Limb (tissue), 2 donors: ENCODE results near the gene EPHA5.
"Not testable (repeated sequence)": the region's sequence is repeated elsewhere in the genome, so short reads cannot be mapped to it uniquely, and the experiment has no call there.

ENCODE experiments used
- DNase-seq, 2 donors: peaks; one replicate each; pipeline ENCODE4 v3.0.0-alpha.2; 2016; ENCODE audit errors: extremely low spot score in 2 of 2

The EPHA5 gene

DNA sequence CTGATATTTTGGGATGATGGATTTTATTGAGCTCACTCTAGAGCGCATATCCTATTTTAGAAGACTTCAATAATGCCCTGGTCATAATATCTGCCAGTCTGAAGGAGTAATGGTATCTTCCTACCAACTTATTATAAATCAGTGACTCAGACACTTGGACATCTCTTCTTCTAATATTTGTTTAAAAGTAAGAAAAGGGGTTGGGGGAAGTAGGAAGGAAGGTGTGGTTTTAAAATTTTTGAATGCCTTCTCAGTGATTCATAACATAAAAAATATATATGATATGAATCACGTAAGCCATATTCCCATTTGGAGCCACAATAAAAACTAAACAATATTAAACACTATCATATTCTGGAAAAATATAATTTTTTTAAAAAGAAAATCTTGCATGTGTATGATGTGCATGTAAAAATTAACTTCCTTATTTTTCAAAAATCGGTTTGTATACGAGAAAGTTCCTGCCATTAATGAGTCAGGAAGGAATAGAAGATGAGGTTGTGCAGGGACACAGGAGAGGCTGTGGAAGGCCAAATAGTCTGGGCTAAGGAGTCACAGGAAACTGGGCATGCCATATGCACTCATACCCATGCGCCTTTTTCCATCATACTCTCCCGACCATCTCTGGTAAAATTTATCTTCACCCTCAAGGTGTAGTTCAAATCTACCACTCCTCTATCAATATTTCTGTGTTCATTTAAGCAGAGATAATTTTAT lies 286.5 kb downstream of the EPHA5 start:
- no peak for DNase-seq

DNA sequence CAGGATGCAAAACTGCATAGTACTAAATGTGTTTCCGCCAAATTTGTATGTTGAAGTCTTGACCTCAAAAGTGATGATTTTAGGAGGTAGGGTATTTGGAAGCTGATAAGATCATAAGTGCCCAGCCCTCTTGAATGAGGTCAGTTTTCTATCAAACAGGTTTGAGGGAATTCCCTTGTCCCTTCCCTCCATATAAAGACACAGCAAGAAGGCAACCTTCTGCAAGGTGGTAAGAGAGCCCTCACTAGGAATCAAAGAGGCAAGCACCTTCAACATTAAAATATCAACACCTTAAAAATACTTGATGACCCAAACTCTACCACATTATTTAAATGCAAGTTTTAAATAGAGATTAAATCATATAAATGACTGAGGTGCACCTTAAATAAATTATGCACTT lies 288.6 kb downstream of the EPHA5 start:
- DNase-seq = no peak

DNA sequence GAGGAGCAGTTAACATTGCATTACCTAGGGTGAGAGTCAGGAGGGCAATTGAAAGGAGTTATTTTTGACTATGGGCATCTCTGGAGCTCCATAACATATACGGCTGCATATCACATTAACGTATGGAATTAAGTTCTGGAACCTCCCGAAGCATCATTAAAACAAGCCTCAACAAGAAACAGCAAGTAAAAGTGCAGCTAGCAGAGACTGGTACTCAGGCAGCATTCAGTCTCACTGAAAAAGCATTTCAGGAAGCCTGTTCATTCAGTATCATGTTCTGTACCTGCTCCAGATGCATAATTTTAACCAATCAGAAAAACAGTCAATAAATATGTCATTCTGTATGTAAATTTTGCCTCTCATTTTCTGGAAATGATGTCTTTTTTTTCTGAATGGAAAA lies 299.6 kb downstream of the EPHA5 start:
- no peak for DNase-seq

DNA sequence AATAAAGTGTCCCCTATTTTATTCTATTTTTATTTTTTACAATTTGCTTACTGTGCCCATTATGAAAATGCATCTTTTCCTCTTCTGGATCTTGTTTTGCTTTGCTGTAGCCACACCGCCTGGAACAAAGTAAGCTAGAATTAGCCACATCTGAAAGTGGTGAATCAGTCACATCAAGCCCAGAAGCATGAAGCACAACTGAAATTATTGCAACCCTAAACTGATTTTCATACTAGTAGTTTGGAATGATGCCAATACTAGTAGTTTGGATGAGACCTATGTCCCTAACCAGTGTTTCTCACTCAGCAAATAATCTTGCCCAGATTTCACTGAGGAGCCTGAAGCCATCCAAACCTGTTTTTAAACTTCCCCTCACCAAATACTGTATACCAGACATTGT lies 303.0 kb downstream of the EPHA5 start:
- DNase-seq = peak in 1 of 2 donors; percentile 7

DNA sequence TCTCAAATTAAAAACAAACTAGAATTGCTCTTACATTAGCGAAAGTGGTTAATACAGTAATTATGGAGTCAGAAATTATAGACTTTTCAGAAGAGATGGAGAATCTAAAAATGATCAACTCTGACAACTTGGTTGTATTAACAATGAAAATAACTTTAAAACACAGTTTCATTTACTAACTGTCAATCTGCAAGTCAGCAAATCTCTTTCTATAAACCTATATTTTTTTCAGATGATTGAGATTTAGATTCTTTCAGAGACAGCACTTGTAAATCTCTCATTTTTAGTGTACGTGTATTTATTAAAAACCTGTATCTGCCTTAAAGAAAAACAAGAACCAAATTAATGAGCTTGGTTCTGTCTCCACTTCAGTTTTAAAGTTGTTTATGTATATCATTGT lies 311.4 kb downstream of the EPHA5 start:
- DNase-seq = no peak

DNA sequence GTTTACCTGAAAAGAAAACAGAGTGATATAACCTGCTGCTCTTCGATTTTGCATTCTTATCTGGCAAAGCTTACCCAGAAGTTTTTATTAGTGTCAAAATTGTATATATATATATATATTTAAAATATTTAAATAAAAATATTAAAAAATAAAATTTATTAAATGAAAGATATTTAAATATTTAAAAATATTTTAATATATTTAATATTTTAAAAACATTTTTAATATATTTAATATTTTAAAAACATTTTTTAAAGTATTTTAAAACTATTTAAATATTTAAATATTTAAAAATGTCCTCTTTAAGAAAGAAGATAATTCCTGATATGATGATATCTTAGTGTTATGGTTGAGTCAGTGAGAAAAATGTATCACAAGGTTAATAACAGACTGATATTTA lies 317.2 kb downstream of the EPHA5 start:
- no peak for DNase-seq

DNA sequence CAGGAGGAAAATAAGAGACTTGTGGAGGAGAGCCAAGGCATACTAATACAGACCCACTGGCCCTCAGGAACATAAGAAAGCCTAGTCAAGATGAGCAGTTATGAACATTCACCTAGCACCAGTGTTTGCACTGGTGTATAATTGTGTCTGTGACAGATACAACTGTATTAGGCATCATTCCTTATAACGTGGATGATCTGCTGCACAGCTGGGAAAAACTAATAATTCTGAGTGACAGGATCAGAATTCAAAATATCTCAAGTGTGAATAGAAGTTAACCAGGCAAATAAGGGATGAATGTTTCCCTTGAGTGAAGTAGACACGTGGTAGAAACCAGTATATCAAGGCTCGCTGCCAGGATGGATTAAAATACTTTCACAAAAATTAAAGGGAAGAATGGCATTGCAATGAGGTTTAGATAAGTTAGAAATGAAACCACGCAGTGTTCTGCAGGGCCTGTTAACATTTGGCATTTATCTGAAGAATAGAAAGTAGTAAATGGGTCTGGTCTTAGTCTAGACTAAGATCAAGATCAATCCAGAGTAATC lies 325.9 kb downstream of the EPHA5 start:
- DNase-seq = peak in 1 of 2 donors; percentile 9

DNA sequence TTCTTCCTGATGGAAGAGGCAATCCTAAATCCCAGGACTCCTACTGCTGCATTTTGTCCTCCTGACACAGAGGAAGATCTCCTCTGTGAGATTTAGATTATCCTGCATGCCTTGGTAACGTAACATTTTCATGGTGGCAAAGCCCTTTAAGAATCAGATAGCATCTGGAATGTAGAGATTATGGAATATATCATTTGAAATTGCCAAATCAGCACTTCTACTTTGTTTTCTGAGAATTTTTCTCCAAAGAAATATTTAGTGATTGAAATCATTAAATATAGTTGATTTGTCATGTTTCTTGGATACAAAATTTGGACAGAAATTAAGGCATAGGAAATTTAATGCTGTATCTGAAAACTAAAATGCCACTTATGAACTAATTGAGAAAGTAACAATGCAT lies 326.9 kb downstream of the EPHA5 start:
- no peak for DNase-seq

DNA sequence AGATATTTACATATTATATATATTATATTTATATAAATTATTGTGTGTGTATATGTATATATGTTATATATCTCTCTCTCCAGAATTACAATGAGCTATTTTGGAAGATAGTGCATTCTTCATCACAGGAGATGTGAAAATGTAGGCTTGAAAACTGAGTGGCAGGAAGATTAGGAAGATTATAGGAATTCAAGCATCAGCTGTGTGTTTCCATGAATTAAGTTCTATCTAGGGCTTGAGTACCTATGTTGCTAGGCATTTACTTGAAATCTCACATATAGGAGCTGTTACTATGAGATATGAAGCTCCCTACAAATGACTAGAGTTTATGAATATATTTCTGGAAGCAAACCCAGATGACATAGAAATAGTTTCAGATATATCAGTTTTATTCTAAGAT lies 328.7 kb downstream of the EPHA5 start:
- DNase-seq = no peak

DNA sequence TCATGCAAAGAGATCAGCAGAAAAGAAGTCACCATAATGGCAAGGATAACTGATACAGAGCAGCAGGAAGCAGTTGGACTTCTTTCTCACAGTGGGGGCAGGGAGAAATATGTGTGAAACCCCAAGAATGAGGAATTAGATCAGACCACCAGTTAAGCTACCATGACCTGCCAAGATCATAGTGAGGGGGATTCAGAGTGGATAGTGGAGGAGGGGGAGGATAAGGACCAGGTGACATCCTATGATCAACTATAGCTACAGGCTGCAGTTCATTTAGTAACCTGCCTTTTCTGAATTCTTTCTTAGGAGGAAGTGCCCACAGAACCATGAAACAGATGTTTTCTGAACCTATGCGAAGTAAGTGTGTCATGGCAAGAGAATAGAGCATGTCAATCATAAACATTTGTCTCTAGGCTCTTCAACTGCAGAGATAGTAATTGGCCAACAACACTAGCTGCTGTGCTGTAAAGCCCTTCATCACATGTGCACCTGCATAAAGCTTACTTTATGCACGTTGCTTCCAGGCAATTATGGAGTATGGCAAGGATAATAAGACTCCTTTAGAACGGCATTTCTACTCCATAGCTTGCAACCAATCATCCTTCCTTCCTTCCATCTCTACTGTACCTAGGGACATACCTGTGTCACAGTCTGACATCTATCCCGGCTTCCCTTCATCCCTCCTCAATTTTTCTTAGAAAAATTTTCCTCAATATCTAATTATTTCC lies 329.7 kb downstream of the EPHA5 start:
- no peak for DNase-seq

DNA sequence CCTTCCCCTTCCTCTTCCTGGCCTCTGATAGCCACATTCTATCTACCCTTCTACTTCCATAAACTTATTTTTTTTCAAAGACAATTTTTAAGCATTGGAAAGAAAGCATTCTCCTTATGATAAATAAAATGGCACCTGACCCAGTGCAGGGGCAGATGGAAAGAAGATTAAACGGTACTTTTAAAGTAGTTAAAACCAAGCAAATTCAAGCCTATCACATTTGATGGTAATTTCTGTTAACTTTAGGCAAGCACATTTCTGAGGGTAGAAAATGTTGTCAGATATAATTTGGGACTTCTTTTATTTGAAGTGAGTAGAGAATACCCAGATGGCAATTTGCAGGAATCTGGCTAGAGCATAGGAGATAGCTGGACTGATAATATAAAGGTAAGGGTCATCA lies 332.9 kb downstream of the EPHA5 start:
- no peak for DNase-seq

DNA sequence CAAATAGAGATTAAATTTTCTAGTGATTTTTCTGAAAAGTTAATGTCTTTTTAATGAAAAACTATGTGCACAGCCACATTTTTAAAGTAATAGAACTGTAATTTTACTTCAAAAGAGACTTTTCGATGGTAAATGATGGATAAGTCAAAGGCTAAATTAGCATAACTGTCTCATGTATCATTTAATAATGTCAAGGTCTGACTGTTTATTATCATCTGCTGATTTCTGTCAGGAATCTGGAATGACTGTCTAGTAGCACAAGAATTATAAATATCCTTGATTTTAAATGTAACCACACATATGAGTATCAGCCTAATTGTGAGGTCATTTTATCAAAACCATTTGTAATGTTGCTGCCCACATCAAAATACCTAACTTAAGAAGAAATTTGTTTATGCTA lies 333.8 kb downstream of the EPHA5 start:
- no peak for DNase-seq

DNA sequence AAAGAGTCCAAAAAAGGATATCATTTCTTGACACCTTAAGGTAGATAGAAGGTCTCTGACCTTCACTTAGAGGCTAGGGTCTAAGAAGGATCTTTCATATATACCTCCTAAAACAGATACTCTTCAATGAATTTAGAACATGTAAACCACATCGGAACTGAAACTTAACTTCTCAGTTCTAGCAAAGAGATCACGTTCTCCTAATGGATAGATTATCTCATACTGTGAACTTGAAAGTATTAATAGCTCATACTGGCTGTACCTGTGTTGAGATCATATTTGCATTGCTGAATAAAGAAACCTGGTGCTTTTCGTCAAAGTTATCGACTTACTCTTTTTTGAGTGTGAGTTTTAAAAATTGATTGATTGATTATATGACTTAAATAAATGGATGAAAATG lies 353.8 kb downstream of the EPHA5 start:
- no peak for DNase-seq

DNA sequence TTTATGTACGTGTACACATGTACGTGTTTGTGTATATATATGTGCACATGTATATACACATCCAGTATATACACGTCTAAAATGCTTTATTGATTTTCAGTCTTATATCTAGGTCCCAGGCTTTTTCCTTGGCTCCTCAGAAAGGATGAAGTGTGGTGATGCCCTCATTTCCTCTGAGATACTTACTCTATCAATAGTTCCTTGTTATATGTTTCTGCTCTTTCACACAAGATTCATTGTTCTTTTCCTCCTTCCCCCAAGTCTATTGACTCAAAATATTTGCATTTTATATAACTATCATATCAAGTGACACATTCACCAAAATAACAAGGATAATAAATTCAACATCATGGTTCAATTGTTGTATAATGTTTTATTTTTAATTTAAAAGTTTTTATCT lies 359.2 kb downstream of the EPHA5 start:
- DNase-seq = no peak

DNA sequence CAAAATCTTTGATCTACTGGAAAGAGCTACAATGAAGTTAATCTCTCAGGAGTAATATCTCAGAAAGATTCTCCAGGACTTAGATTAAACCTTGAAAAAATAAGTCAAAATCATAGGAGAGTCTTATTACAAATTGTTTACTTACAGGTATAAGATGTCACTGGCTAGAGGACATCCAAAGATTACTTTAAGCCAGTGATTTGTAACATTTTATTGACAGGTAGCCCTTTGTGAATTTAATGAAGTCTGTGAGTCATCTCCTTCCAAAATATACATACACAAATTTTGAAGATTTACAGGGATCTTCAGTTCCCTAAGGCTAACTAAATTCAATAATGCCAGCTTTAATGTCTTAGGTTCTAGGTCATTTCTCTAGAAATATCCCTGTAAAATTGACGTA lies 359.7 kb downstream of the EPHA5 start:
- no peak for DNase-seq

DNA sequence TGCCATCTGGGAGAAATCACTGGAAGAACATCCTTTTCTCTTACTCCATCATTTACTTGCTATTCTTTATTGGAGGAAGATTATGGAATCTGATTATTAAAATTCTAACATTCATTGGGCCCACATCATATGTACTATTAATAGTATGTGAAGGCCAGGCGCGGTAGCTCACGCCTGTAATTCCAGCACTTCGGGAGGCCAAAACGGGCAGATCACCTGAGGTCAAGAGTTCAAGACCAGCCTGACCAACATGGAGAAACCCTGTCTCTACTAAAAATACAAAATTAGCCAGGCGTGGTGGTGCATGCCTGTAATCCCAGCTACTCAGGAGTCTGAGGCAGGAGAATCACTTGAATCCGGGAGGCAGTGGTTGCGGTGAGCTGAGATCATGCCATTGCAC lies 361.7 kb downstream of the EPHA5 start:
- DNase-seq = not testable (repeated sequence)

DNA sequence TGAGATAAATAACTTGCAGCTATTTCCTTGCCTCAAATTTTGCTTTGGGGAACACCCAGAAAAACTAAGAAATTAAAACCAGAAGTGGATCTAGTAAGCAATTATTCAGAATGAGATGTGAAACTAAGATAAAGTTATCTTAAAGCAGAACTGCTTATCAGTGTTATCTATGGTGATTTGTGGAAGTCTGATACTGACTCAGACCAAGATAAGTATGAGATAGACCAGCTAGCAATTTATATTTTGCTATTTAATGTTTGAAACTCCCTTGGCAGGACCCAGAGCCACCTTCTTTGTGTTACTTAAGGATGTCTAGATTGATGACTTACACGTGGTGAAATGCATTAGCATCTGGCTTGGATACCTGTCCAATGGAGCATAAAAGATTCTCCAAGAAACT lies 368.1 kb downstream of the EPHA5 start:
- DNase-seq = no peak

DNA sequence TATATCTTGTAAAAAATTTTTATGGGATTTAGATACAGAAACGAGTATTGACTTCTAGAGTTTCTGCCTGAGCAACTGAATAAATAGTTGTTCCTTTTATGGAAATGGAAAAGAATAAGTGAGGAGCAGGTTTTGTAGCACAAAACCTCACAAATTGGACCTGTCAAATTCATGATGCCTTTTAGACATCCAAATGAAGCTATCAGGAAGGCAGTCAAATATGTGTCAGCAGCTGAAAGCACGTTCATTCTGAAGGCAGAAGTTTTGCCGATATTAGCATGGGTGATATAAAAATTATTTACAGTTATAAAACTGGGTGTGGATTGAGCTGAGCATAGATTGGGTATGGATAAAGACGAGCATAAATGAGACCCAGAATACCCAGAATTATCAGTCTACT lies 374.0 kb downstream of the EPHA5 start:
- no peak for DNase-seq

DNA sequence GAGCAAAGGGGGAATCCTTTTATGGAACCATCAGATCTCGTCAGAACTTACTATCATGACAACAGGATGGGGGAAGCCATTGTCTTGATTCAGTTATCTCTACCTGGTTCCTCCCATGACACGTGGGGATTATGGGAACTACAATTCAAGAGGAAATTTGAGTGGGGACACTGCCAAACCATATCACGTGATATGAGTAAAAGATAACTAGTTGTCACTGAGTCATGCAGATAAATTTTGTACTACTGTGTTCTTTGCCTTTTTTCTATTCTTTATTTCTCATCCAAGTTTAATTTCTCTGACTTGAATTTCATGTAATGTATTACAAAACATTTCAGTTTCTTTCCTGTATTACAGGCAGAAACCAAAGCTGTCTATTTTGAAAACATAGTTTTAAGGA lies 383.2 kb downstream of the EPHA5 start:
- no peak for DNase-seq
